ENCODE measurements around the gene TPP2. TPM values are rescaled to one million over a fixed set of nuclear protein-coding genes. Genes with fewer than 3 reads are reported as not detected.

Gene TPP2
- total and polyA plus RNA-seq, 2 experiments from 2014 or later: 15.0 to 47.3 TPM

GRCh38 chr13:102696465-102696864 is 99.7 kb downstream of the TPP2 start:
- Histone ChIP-seq H2AFZ (no peak overlapping the region), H3K27me3 (no peaks in the 10 kb centered on the region), H3K4me2 (no peak overlapping the region), H3K27ac (no peak overlapping the region), H4K20me1 (ENCODE audit: insufficient read depth, poor library complexity, severe bottlenecking) (no peaks in the 10 kb centered on the region), H3K36me3 (replicated peaks; ENCODE audit: insufficient read depth, low read depth) (no peaks in the 10 kb centered on the region), H3K4me1 (ENCODE audit: insufficient read depth) (peaks cover 7% of the 10 kb centered on the region), H3K79me2 (no peaks in the 10 kb centered on the region), H3K9me3 (ENCODE audit: low read depth) (no peaks in the 10 kb centered on the region), H3K4me3 (no peak overlapping the region), H3K9me2 (replicated peaks; ENCODE audit: insufficient read depth) (no peaks in the 10 kb centered on the region)
- TF ChIP-seq CTCF (IDR thresholded peaks at IDR 0.05; ENCODE audit: poor library complexity): no peak
- no peak for TF ChIP-seq EZH2 (IDR thresholded peaks at IDR 0.05; ENCODE audit: borderline replicate concordance)
- TF ChIP-seq EZH2phosphoT487 (IDR thresholded peaks at IDR 0.05; ENCODE audit: low read depth, severe bottlenecking, unreplicated experiment): no peak
- 77% methylated on average over 4 of the region's 4 CpGs for WGBS (ENCODE audit: low lambda C conversion rate, missing lambda C conversion rate)
- no peak for DNase-seq (ENCODE audit: low spot score)

GRCh38 chr13:102697264-102697663 is 100.5 kb downstream of the TPP2 start:
- Histone ChIP-seq H3K9me2 (replicated peaks; ENCODE audit: insufficient read depth) (no peaks in the 10 kb centered on the region), H3K36me3 (replicated peaks; ENCODE audit: insufficient read depth, low read depth) (no peaks in the 10 kb centered on the region), H3K79me2 (no peaks in the 10 kb centered on the region), H3K9me3 (ENCODE audit: low read depth) (no peaks in the 10 kb centered on the region), H2AFZ (no peak overlapping the region), H3K27ac (no peak overlapping the region), H3K4me1 (ENCODE audit: insufficient read depth) (peaks cover 7% of the 10 kb centered on the region), H3K4me3 (no peak overlapping the region), H3K27me3 (no peaks in the 10 kb centered on the region), H4K20me1 (ENCODE audit: insufficient read depth, poor library complexity, severe bottlenecking) (no peaks in the 10 kb centered on the region), H3K4me2 (no peak overlapping the region)
- WGBS (ENCODE audit: low lambda C conversion rate, missing lambda C conversion rate): 90% methylated on average over 6 of the region's 6 CpGs
- no peak for DNase-seq (ENCODE audit: low spot score)
- no peak for TF ChIP-seq EZH2phosphoT487 (IDR thresholded peaks at IDR 0.05; ENCODE audit: low read depth, severe bottlenecking, unreplicated experiment)

GRCh38 chr13:102697929-102698648 is 101.3 kb downstream of the TPP2 start:
- no peaks in the 10 kb centered on the region for H3K79me2 ChIP-seq

More at GRCh38 chr13:102697929-102698648, 101.3 kb downstream of the TPP2 start:
- Histone ChIP-seq H3K9me2 (replicated peaks; ENCODE audit: insufficient read depth) (no peaks in the 10 kb centered on the region), H4K20me1 (ENCODE audit: insufficient read depth, poor library complexity, severe bottlenecking) (no peaks in the 10 kb centered on the region), H3K4me3 (no peak overlapping the region), H3K36me3 (replicated peaks; ENCODE audit: insufficient read depth, low read depth) (no peaks in the 10 kb centered on the region), H3K27me3 (no peaks in the 10 kb centered on the region), H3K4me1 (ENCODE audit: insufficient read depth) (peaks cover 7% of the 10 kb centered on the region), H3K4me2 (no peak overlapping the region), H2AFZ (no peak overlapping the region), H3K27ac (no peak overlapping the region), H3K9me3 (ENCODE audit: low read depth) (no peaks in the 10 kb centered on the region)
- 84% methylated on average over 8 of the region's 8 CpGs for WGBS (ENCODE audit: low lambda C conversion rate, missing lambda C conversion rate)
- DNase-seq (ENCODE audit: low spot score): no peak
- TF ChIP-seq EZH2phosphoT487 (IDR thresholded peaks at IDR 0.05; ENCODE audit: low read depth, severe bottlenecking, unreplicated experiment): no peak
- no peak for TF ChIP-seq EZH2 (IDR thresholded peaks at IDR 0.05; ENCODE audit: borderline replicate concordance)
- TF ChIP-seq CTCF (IDR thresholded peaks at IDR 0.05; ENCODE audit: poor library complexity): no peak
